GM23338 (cell line): Measurements from ENCODE around the gene FLT3. TPM values are rescaled to one million over a fixed set of nuclear protein-coding genes. Genes with fewer than 3 reads are reported as not detected.
"Not testable (repeated sequence)": the region's sequence is repeated elsewhere in the genome, so short reads cannot be mapped to it uniquely, and the experiment has no call there.

Source experiments
- ATAC-seq: fragments of 200-7000 bp; cut with Tn5 transposase; 3 replicates; pipeline ENCODE4 v1.9.1; 2020
- DNase-seq: peaks from one replicate; pipeline ENCODE4 v3.0.0-alpha.2; 2015; ENCODE audit warnings: low spot score
- H2AFZ ChIP-seq: fragments of 200-600 bp; sonication (generic); 2 replicates; pipeline ENCODE4 v1.8.0; 2016; ENCODE audit warnings: antibody characterized with exemption, mild to moderate bottlenecking, moderate library complexity
- H3F3A ChIP-seq: fragments of 200-600 bp; sonication (generic); replicated peaks from 2 replicates; pipeline ENCODE4 v1.8.0; 2017; ENCODE audit warnings: antibody characterized with exemption, mixed run types, low read depth
- H3K27ac ChIP-seq: fragments of 200-600 bp; sonication (generic); 2 replicates; pipeline ENCODE4 v1.6.1; 2016; ENCODE audit warnings: low read depth
- H3K27me3 ChIP-seq: fragments of 200-600 bp; sonication (generic); 2 replicates; pipeline ENCODE4 v1.8.0; 2016; ENCODE audit warnings: mild to moderate bottlenecking, mixed run types, moderate library complexity; ENCODE audit not compliant: insufficient read depth
- H3K36me3 ChIP-seq: fragments of 200-600 bp; sonication (generic); 2 replicates; pipeline ENCODE4 v1.8.0; 2016; ENCODE audit warnings: mild to moderate bottlenecking; ENCODE audit not compliant: insufficient read depth
- H3K4me1 ChIP-seq: fragments of 200-600 bp; sonication (generic); 2 replicates; pipeline ENCODE4 v1.8.0; 2016; ENCODE audit warnings: mild to moderate bottlenecking, moderate library complexity; ENCODE audit not compliant: insufficient read depth
- H3K4me2 ChIP-seq: fragments of 200-600 bp; sonication (generic); 2 replicates; pipeline ENCODE4 v1.7.1; 2017; ENCODE audit warnings: mixed run types
- H3K4me3 ChIP-seq: fragments of 200-600 bp; sonication (generic); 2 replicates; pipeline ENCODE4 v1.6.1; 2016; ENCODE audit warnings: mixed run types
- H3K79me2 ChIP-seq: fragments of 200-600 bp; sonication (generic); replicated peaks from 2 replicates; pipeline ENCODE4 v1.8.0; 2017; ENCODE audit warnings: mild to moderate bottlenecking; ENCODE audit not compliant: insufficient read depth
- H3K9me2 ChIP-seq: fragments of 200-600 bp; sonication (generic); 2 replicates; pipeline ENCODE4 v1.8.0; 2017; ENCODE audit not compliant: insufficient read depth
- H4K20me1 ChIP-seq: fragments of 200-600 bp; sonication (generic); replicated peaks from 2 replicates; pipeline ENCODE4 v1.8.0; 2017; ENCODE audit warnings: mild to moderate bottlenecking; ENCODE audit not compliant: insufficient read depth
- H3K27ac Mint-ChIP-seq: 2 replicates; pipeline ENCODE4 v1.8.0; 2020; ENCODE audit warnings: inconsistent platforms, mild to moderate bottlenecking, moderate library complexity, mixed read lengths
- H3K27me3 Mint-ChIP-seq: 3 replicates; pipeline ENCODE4 v1.8.0; 2022; ENCODE audit warnings: low read depth, mild to moderate bottlenecking, moderate library complexity, mixed read lengths, inconsistent platforms; ENCODE audit not compliant: insufficient read depth, poor library complexity
- H3K36me3 Mint-ChIP-seq: 3 replicates; pipeline ENCODE4 v1.8.0; 2021; ENCODE audit warnings: low read depth, mild to moderate bottlenecking, inconsistent platforms, moderate library complexity, mixed read lengths
- H3K4me1 Mint-ChIP-seq: 3 replicates; pipeline ENCODE4 v1.8.0; 2020; ENCODE audit warnings: mild to moderate bottlenecking, inconsistent platforms, mixed read lengths
- H3K4me3 Mint-ChIP-seq: 3 replicates; pipeline ENCODE4 v1.8.0; 2021; ENCODE audit warnings: moderate library complexity, mild to moderate bottlenecking, inconsistent platforms, mixed read lengths
- H3K9me3 Mint-ChIP-seq: 3 replicates; pipeline ENCODE4 v1.8.0; 2020; ENCODE audit warnings: moderate library complexity, mild to moderate bottlenecking, inconsistent platforms, mixed read lengths
- CREB1 ChIP-seq: fragments of 250-450 bp; sonication (Bioruptor Pico); IDR thresholded peaks from 2 replicates; pipeline ENCODE4 v1.5.0; 2020; ENCODE audit warnings: low read depth, mild to moderate bottlenecking, moderate library complexity
- CTCF ChIP-seq, 2 experiments: fragments of 200-600 bp in 1 of 2; sonication (generic) in 1 of 2; conservative IDR thresholded peaks; 2 replicates each; pipeline versions ENCODE4 v1.5.1 to v1.6.1; 2016 to 2017; ENCODE audit warnings: antibody characterized with exemption in 2 of 2, low read depth in 2 of 2, mild to moderate bottlenecking in 2 of 2, moderate library complexity in 1 of 2
- ETS1 ChIP-seq: IDR thresholded peaks from 2 replicates; pipeline ENCODE4 v1.6.1; 2016; ENCODE audit warnings: antibody characterized with exemption
- EZH2 ChIP-seq: fragments of 200-600 bp; sonication (generic); IDR thresholded peaks from one replicate; pipeline ENCODE4 v1.8.0; 2017; ENCODE audit warnings: antibody characterized with exemption, mild to moderate bottlenecking, low read depth; ENCODE audit not compliant: unreplicated experiment
- STAT1 ChIP-seq: IDR thresholded peaks from one replicate; pipeline ENCODE4 v1.6.1; 2016; ENCODE audit warnings: antibody characterized with exemption; ENCODE audit not compliant: unreplicated experiment
- polyA plus RNA-seq: library from polyadenylated mRNA; unstranded; fragments of >200 nt; fragmentation: Nextera tagmentation; extraction: Ambion mirVana; gene quantifications from 2 replicates; pipeline ENCODE4 v1.2.1, GENCODE V29; 2016
- total RNA-seq: library from RNA; depleted of rRNA; stranded (reverse); fragments of >200 nt; shearing (Covaris generic); gene quantifications from 2 replicates; pipeline ENCODE4 v1.2.3, GENCODE V29; 2014

The FLT3 gene
- total and polyA plus RNA-seq, 2 experiments from 2014 or later, result 0.17 to 0.44 TPM

DNA sequence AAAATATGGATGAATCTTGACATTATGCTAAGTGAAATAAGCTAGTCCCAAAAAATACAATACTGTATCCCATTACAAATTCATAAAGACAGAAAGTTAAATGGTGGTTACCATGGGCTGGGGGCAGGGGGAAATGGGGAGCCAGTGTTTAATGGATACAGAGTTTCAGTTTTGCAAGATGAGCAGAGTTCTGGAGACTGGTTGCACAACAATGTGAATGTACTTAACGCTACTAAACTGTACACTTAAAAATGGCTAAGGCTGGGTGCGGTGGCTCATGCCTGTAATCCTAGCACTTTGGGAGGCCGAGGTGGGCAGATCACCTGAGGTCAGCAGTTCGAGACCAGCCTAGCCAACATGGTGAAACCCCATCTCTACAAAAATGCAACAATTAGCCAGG, 1.5 kb upstream of the FLT3 start:
- H3K27me3 ChIP-seq, result peaks cover 64% of the 10 kb centered on the region
- not testable (repeated sequence) for H3K79me2 ChIP-seq, H3K4me3 Mint-ChIP-seq

GRCh38 chr13:28099396-28100149, 803 bp downstream of the FLT3 start:
- DNase-seq (peak; percentile 20), ATAC-seq (peak; percentile 20)
- H3K4me1 Mint-ChIP-seq, result peaks cover 9% of the 10 kb centered on the region
- Histone ChIP-seq H3K36me3 (no peaks in the 10 kb centered on the region), H3K4me2 (peak overlapping the region; percentile 82), H3K79me2 (no peaks in the 10 kb centered on the region), H3K27ac (no peak overlapping the region), H3F3A (0 out of 2 replicates have a peak, but pooled peaks cover 3% of the 10 kb centered on the region), H2AFZ (peak overlapping the region; percentile 67), H3K9me2 (no peaks in the 10 kb centered on the region), H3K4me1 (peaks cover 6% of the 10 kb centered on the region), H3K4me3 (peak overlapping the region; percentile 82), H3K27me3 (peaks cover 64% of the 10 kb centered on the region), H4K20me1 (no peaks in the 10 kb centered on the region)
- no peak overlapping the region for H3K27ac Mint-ChIP-seq
- peaks cover 38% of the 10 kb centered on the region for H3K27me3 Mint-ChIP-seq
- peak overlapping the region; percentile 78 for H3K4me3 Mint-ChIP-seq
- TF ChIP-seq CREB1 (no peak), ETS1 (no peak), EZH2 (peak; percentile 10)
- H3K36me3 Mint-ChIP-seq, result no peaks in the 10 kb centered on the region
- no peaks in the 10 kb centered on the region; the same call in 2 of the 3 replicates for H3K9me3 Mint-ChIP-seq

More for the DNA sequence above, 1.5 kb upstream of the FLT3 start:
- not testable (repeated sequence) for H3K4me2 ChIP-seq, H2AFZ ChIP-seq, H4K20me1 ChIP-seq, H3K9me3 Mint-ChIP-seq, H3K4me3 ChIP-seq, H3K27ac Mint-ChIP-seq, DNase-seq, H3K36me3 Mint-ChIP-seq, H3K9me2 ChIP-seq, H3K36me3 ChIP-seq, H3K27ac ChIP-seq, H3K4me1 ChIP-seq, ATAC-seq, H3F3A ChIP-seq
- Mint-ChIP-seq H3K4me1 (peaks cover 11% of the 10 kb centered on the region), H3K27me3 (peaks cover 36% of the 10 kb centered on the region)

DNA sequence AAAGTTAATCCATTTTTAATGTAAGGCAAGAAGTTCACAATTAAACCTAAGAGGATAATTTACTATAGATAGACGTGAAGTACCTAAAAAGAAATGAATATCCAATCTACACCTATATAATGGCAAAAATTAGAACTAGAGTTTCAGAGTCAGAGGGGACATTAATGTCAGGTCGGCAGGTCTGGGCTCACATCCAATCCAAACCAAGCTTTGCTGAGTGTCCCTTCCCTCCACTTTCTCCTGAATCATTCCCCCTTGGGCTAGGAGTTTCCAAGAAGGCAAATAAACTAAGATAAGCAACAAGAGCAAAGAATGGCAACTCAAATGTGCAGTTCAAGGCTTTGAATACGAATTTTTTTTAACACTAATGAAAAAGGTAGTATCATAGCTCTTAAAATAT, 2.9 kb downstream of the FLT3 start:
- Histone ChIP-seq H3K27me3 (peaks cover 51% of the 10 kb centered on the region), H3K4me1 (peaks cover 6% of the 10 kb centered on the region), H3K4me3 (no peak overlapping the region), H3K9me2 (no peaks in the 10 kb centered on the region), H3K27ac (no peak overlapping the region), H2AFZ (no peak overlapping the region), H4K20me1 (no peaks in the 10 kb centered on the region), H3K4me2 (no peak overlapping the region), H3K79me2 (no peaks in the 10 kb centered on the region), H3K36me3 (no peaks in the 10 kb centered on the region), H3F3A (0 out of 2 replicates have a peak, but pooled peaks cover 3% of the 10 kb centered on the region)
- Mint-ChIP-seq H3K27me3 (peaks cover 38% of the 10 kb centered on the region), H3K36me3 (no peaks in the 10 kb centered on the region), H3K9me3 (no peaks in the 10 kb centered on the region; the same call in 2 of the 3 replicates), H3K27ac (no peak overlapping the region), H3K4me3 (no peak overlapping the region), H3K4me1 (peaks cover 9% of the 10 kb centered on the region)
- ATAC-seq, result no peak
- no peak for DNase-seq
- TF ChIP-seq STAT1 (no peak), CTCF (conservative IDR thresholded peaks at IDR 0.05; ENCODE audit: low read depth in 2 of 2) (no peak), EZH2 (no peak), ETS1 (no peak)
